Kidney capillary endothelial cell (primary cell): ENCODE measurements around the gene RAC3.

Experiments
- DNase-seq: peaks from one replicate; pipeline ENCODE4 v3.0.0-alpha.2; 2018; ENCODE audit warnings: low spot score

RAC3 gene

GRCh38 chr17:82041144-82041814, 9.8 kb downstream of the RAC3 start:
- DNase-seq, result no peak

DNA sequence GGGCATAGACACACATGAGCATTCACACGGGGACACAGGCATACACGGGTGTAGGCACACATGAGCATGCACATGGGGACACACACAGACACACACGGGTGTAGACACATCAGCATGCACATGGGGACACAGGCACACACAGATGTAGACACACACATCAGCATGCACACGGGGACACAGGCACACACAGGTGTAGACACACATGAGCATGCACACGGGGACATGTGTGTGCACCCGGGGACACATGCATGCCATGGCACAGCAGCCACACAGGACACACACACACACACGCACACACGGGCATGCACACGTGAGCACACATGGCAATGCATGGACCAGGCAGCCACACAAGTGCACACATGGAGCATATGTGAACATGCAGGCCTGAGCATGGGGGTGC, 11.2 kb downstream of the RAC3 start:
- no peak for DNase-seq

DNA sequence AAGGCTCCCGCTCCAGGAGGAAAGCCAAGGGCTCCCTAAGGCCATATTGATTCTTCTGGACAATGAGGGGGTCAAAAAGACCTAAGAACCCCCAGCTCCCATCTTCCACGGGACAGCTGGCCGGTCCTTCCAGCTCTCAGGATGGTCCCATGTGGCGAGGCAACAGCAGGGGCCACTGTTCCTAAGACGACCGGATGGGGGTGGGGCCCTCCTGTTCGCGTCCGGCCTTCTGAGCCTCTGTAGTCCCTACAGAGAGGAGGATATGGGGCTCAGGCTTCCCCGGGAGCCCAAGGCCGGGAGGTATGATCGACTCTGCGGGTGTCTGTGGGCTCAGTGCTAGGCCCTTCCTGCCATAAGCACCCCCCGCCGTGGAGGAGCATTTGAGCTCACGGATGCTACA, 12.0 kb downstream of the RAC3 start:
- DNase-seq, result no peak

DNA sequence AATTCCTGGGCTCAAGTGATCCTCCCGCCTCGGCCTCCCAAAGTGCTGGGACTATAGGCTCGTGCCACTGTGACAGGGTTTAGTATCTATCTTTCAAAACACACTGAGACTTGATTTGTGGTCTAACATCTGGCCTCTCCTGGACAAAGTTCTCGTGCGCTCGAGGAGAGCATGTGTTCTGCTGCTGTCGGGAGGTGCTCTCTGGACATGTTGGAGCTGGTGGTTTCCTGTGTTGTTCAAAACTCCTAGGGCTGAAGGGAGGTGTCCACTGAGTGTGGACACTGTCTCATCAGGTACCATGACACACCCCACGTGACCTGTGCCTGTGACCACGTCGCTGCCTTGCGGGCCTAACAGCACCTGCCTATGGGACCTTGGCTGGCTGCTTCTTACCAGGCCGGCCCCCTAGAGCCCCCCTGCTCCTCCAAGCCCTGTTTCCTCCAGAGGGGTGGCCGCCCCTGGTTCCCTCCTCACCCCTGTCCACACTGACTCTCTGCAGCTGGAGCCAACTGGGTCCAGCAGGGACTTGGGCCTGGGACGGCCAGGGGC, 14.5 kb downstream of the RAC3 start:
- DNase-seq, result no peak

- no peak for DNase-seq
Observed at GRCh38 chr17:82046903-82047302, 15.4 kb downstream of the RAC3 start.

DNA sequence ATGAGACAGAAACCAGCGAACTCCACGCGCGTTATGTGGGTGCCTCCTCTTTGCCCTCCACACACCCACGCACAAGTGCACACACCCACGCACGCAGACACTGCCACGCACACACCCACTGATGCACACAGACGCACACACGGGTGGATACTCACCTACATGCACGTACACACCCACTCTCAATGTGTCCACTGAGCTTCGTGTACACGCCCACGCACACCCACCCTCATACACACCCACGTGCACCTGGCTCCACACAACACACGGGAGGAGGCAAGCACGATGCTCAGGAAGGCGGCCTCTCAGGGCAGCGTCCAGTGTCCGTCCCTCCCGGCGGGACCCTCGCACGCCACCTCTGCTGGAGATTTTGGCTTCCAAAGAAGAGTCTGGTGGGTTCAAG, 15.9 kb downstream of the RAC3 start:
- no peak for DNase-seq

DNA sequence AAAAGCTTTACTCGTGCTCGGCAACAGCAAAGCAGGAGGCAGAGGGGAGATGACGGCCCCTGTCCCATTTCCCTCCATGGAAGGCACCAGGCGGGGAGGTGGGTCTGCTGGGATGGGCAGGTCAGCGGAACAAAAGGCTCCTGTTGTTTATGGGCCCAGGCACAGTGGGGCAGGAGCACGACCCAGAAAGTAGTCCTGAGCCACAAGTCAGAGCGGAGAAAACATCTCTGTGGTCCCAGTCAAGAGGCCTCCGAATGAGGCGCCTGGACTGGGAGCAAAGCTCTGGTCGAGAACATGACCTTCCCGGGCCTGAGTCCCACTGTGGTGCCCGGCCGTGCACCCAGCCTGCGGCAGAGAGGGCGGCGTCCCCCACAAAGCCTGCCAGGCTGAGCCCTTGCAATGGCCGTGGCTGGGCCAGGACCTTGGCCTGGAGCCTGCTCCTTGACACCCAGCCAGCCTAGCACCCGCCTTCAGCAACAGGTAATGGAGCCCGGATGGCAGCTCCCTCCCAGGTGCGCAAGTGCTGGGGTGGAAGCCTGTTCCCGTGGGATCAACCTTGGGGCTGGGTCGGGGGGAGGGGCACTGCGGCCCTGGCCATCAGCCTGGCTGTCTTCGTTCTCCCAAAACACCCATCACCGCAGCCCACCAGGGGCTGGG, 16.6 kb downstream of the RAC3 start:
- DNase-seq, result no peak

DNA sequence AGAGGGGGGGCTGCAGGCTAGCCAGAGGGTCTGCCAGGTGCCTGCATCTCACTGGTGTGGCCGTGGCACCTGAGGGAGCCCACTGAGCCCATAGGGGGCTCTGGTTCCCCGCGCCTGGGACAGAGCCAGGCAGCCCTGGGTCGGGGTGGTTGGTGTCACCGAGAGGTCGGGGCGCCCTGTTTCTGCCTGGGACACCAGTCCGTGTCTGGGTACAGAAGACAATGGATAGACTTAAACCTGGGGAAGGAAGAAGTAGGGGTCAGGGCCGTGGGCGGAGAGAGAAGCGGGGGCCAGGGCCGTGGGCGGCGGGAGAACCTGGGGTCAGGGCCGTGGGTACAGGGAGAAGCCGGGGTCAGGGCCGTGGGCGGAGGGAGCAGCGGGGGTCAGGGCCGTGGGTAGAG, 17.1 kb downstream of the RAC3 start:
- DNase-seq, result no peak

DNA sequence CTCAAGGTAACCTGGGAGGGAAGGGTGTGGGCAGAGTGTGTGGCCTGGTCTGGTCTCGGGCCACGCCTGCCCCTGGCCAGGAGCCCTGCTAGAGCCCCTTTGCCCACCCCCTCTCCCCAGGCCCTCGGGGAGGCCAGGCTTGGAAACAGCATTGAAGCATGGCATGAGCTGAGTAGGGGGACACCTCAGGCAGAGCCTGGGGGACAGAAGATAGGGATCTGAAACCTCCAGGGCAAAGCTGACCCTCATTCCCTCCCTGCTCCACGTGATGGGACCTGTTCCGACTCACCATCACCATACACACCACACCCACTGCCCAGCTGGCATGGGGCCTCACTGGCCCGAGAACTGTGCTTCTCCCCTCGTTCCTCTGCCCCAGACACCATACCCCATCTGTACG, 17.6 kb downstream of the RAC3 start:
- DNase-seq, result no peak

DNA sequence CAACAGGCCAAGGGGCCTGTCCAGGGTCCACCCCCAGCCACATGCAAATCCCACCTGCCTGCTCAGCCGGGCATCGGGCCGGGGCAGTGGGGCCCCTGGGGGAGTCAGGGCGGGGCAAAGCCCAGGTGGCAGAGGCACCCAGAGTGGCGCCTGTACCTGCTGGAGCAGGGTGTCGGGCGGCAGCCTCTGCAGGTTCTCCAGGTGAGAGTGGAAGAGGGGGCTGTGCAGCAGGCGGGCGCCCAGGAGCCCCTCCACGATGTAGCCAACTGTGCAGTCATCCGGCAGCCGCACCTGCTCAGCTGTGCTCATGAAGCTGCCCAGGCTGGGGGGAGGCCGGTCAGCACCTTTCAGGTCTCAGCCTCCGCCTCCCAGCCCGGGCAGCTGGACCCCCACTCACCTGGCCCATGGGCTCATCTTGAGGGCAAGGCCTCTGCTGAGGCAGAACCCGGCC, 18.1 kb downstream of the RAC3 start:
- no peak for DNase-seq

GRCh38 chr17:82050152-82050760, 18.8 kb downstream of the RAC3 start:
- DNase-seq, result no peak

DNA sequence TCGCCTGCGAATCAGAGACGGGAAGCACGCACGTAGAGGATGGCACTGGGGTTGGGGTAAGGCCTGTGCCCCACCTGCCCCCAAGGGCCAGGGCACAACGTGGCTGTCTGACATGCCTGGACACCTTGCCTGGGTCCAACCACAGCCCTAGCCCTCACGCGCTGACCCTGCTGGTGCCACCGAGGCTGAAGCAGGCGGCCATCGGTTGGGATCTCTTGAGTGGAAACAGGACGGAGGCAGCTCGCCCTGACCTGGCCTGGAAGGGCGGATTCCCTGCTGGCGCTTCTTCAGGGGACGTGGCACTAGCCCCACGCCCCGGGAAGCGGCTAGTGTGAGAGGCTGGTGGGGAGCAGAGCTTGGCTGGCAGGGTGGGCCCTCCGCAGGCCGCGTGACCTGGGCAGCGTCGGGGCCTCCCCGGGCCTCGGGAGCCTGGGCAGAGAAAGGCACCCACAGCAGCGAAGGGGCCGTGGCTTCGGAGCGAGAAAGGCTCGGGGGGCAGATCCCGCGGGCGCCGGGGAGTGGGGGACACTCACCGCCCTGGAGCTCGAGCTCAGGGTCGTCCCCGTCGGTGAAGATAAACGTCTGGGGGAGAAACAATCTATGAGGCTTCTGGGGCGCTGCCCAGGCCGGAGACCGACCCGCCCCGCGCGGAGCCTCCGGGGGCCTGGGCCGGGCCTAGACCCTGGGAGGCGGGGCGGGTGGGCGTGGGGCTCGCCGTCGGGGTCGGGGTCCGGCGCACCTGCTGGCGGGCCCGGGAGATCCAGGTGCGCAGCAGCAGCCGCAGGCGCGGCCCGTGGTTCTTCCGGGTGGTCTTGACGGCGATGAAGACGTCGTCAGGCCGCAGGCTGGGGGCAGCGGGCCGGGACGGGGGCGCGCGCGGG, 19.5 kb downstream of the RAC3 start:
- no peak for DNase-seq

DNA sequence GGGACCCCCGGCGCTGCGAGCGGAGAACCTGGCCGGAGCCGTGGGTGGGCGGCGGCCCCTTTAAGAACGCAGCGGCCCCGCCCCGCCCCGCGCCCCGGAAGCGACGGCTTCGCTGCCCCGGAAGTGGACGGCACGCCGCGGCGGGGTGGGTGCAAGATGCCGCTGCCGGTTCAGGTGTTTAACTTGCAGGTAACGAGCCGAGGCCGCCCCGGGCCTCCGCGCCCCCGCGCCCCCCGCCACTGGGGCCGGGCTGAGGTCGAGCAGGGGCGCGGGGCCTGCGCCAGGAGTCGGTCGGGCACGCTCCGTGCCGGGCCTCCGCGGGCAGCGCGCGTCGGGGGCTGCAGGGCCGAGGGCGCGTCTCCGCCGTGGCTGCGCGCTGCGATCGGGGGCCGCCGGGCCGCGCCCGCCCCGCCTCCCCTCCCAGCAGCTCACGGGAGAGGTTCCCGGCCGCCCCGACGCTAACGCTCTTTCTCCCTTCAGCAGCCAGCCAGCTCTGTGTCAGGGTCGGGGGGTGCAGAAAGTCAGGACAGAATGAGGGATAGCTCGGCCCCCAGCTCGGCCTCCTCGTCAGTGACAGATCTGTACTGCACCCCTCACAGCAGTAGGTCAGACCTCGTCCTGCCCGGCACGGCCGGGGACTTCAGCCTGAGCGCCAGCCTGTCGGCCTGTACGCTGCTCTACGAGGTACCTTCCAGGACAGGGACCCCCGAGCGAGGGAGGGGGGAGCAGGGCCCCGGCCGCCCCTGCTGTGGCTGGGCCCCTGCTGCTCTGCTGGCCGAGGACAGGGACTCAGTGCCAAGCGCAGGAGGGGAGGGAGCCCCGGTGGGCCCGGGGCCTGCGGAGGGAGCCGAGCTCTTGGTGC, 20.5 kb downstream of the RAC3 start, which contains the start of the genes GPS1 and RFNG:
GPS1 (plus strand) TSS at position 123 of the 862 bp plus-strand sequence; CDS start at position 157, 34 bp downstream.
RFNG (minus strand) TSS at position 36 of the 862 bp plus-strand sequence. CDS start 45 bp downstream, outside the sequence.
- DNase-seq, result no peak

DNA sequence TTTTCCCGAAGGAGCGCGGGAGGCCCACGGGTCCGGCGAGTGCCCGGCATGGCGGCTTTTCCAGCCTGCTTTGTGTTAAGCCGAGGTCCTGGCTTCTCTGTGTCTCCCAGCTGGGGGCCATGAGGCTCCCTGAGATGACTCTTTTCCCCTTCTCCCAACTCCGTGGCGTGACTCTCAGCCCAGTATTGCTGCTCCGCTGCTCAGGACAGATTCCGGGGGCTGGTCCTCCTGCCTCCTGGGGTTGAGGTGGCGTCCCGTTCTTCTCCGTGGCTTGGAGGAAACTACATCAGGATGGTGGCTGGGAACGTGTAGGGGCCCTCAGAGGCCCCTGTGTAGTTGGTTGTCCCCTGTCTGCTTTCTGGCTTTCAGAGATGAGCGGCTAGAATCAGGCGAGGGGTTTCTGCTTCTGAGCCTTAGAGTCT, 21.2 kb downstream of the RAC3 start:
- DNase-seq, result no peak

- no peak for DNase-seq
Observed at GRCh38 chr17:82053130-82053529, 21.7 kb downstream of the RAC3 start.

DNA sequence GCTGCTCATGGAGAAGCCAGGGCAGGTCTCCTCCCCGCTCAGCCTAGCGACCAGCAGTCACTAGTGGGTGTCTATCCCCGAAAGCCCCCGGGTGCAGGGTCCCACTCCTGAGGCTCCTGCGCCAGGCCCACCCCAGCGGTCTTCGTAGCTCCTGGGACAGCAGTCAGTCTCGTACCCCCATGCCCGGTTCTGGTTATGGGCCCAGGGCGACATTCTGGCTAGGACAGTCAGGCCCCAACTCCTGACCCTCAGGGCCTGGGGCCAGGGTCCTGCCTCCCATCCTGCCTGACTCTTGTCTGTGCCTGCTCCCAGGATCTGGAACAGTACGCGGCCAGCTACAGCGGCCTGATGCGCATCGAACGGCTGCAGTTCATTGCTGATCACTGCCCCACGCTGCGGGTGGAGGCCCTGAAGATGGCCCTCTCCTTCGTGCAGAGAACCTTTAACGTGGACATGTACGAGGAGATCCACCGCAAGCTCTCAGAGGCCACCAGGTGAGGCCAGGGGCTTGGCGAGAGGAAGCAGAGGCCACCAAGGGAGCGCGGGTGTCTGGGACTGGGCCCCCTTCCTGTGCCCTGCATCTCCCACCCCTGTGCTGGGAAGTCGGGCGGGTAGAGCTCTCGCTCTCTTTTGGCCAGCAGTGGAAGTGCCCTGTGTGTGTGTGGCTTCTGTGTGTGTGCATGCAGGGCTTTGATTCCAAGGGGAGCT, 22.2 kb downstream of the RAC3 start:
- no peak for DNase-seq

- no peak for DNase-seq
Observed at GRCh38 chr17:82054351-82055022, 23.0 kb downstream of the RAC3 start.

- DNase-seq, result no peak
Observed at GRCh38 chr17:82055023-82055964, 23.8 kb downstream of the RAC3 start.
